Nephron (organoid): ENCODE data around the gene BMP8B.

Source experiments
- H3K27ac Mint-ChIP-seq, 3 experiments: 2 replicates each; pipeline ENCODE4 v1.8.0; 2020; ENCODE audit warnings: mixed read lengths in 3 of 3, mild to moderate bottlenecking in 2 of 3, moderate library complexity in 1 of 3
- H3K27me3 Mint-ChIP-seq: 2 replicates; pipeline ENCODE4 v1.8.0; 2021; ENCODE audit warnings: low read depth, mild to moderate bottlenecking, moderate library complexity, mixed read lengths
- H3K36me3 Mint-ChIP-seq: 2 replicates; pipeline ENCODE4 v1.8.0; 2020; ENCODE audit warnings: low read depth, mixed read lengths
- H3K4me1 Mint-ChIP-seq: 2 replicates; pipeline ENCODE4 v1.8.0; 2020; ENCODE audit warnings: mixed read lengths
- H3K4me3 Mint-ChIP-seq, 3 experiments: 2 replicates each; pipeline ENCODE4 v1.8.0; 2020; ENCODE audit warnings: mild to moderate bottlenecking in 3 of 3, mixed read lengths in 3 of 3, moderate library complexity in 2 of 3
- H3K9me3 Mint-ChIP-seq: 2 replicates; pipeline ENCODE4 v1.8.0; 2020; ENCODE audit warnings: mixed read lengths
- TF ChIP-seq, protein P1 (sequence below), 3 experiments: fragments of 200-600 bp; sonication (generic); IDR thresholded peaks; one replicate each; pipeline ENCODE4 v1.5.0; 2021; ENCODE audit warnings: antibody characterized with exemption in 3 of 3; ENCODE audit not compliant: unreplicated experiment in 3 of 3

BMP8B gene

DNA sequence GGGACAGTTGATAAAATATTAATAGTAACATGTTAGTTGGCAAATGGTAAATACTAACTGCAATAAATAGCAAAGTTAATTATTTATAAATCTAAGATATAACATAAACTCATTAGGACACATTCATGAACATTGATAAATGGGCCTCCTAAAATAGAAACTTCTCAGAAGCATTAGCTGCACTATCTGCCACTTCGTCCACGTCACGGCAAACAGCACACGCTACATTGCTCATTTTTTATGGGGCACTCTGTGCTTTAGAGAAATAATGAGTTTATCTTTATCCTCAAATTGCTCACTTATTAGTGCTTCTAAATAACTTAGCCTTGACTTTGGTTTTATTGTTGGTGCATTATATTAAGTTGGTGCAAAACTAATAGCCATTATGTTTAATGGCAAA lies 81.2 kb downstream of the BMP8B start:
- TF ChIP-seq, protein P1, sequence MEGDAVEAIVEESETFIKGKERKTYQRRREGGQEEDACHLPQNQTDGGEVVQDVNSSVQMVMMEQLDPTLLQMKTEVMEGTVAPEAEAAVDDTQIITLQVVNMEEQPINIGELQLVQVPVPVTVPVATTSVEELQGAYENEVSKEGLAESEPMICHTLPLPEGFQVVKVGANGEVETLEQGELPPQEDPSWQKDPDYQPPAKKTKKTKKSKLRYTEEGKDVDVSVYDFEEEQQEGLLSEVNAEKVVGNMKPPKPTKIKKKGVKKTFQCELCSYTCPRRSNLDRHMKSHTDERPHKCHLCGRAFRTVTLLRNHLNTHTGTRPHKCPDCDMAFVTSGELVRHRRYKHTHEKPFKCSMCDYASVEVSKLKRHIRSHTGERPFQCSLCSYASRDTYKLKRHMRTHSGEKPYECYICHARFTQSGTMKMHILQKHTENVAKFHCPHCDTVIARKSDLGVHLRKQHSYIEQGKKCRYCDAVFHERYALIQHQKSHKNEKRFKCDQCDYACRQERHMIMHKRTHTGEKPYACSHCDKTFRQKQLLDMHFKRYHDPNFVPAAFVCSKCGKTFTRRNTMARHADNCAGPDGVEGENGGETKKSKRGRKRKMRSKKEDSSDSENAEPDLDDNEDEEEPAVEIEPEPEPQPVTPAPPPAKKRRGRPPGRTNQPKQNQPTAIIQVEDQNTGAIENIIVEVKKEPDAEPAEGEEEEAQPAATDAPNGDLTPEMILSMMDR (IDR thresholded peaks at IDR 0.05; ENCODE audit: unreplicated experiment in 3 of 3) = no peak
- Mint-ChIP-seq H3K4me1 (no peaks in the 10 kb centered on the region), H3K27ac (no peak overlapping the region), H3K9me3 (no peaks in the 10 kb centered on the region), H3K36me3 (no peaks in the 10 kb centered on the region), H3K27me3 (peaks cover 58% of the 10 kb centered on the region), H3K4me3 (no peak overlapping the region)
